ENCODE measurements around the gene DIP2C.
"Not testable (repeated sequence)": the region's sequence is repeated elsewhere in the genome, so short reads cannot be mapped to it uniquely, and the experiment has no call there.

DIP2C gene

DNA sequence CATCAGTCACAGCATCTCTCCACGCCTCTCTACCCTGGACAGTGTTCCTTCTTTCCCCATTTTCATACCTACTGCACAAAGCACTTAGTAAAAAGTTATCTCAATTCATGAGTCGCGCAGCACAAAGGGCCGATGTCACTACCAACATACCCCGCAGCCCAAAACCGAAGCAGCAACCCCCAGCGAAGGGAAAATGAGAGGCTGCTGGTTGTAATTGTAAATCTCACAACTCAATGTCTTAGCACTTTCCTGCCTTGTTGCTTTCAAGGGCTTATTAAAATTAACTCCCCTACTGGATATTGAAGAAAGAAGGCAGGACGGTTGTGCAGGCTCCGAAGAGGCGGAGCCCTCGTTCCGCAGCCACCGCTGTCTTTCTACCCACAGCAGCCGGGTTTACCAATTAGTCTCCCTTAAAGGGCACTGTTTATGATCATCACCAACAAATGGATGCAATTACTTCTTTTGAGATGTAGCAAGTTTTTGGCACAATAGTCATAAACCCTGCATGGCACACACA, 6.5 kb downstream of the DIP2C start:
- Histone ChIP-seq H3K27ac (peak overlapping the region; percentile 71 to 86), H3K36me3 (no peaks in the 10 kb centered on the region), H3K4me3 (peak overlapping the region; percentile 38 to 45), H3K9me3 (no peaks in the 10 kb centered on the region), H3K4me1 (peaks cover 0 to 74% (median 34%) of the 10 kb centered on the region in 4 donors), H3K27me3 (no peaks in the 10 kb centered on the region)
- intact Hi-C loops (cut with DNase I; ENCODE audit: low total_unique reads) = loop anchor here (10.0 kb wide), 1 partner anchor 88 kb away; no protein-coding TSS in a partner anchor
- no peak for TF ChIP-seq CTCF (IDR thresholded peaks at IDR 0.05)
- DNase-seq = no peak

GRCh38 chr10:681670-682318, 7.7 kb downstream of the DIP2C start:
- H3K27ac ChIP-seq = peak overlapping the region in 1 of 2 donors; percentile 86
- no peak overlapping the region for H3K4me3 ChIP-seq
- intact Hi-C loops (cut with DNase I; ENCODE audit: low total_unique reads) = loop anchor here (10.0 kb wide), 1 partner anchor 87 kb away; no protein-coding TSS in a partner anchor
- peaks cover 0 to 72% (median 36%) of the 10 kb centered on the region in 4 donors for H3K4me1 ChIP-seq
- no peak for TF ChIP-seq CTCF (IDR thresholded peaks at IDR 0.05)
- no peaks in the 10 kb centered on the region for H3K9me3 ChIP-seq
- no peaks in the 10 kb centered on the region for H3K27me3 ChIP-seq
- H3K36me3 ChIP-seq = no peaks in the 10 kb centered on the region
- no peak for DNase-seq

GRCh38 chr10:680745-681144, 8.7 kb downstream of the DIP2C start:
- intact Hi-C loops (cut with DNase I; ENCODE audit: low total_unique reads) = loop anchor here (10.0 kb wide), 1 partner anchor 86 kb away; no protein-coding TSS in a partner anchor
- Histone ChIP-seq H3K27ac (peak overlapping the region in 1 of 2 donors; percentile 28), H3K4me1 (peaks cover 0 to 67% (median 36%) of the 10 kb centered on the region in 4 donors), H3K4me3 (no peak overlapping the region), H3K36me3 (no peaks in the 10 kb centered on the region), H3K9me3 (no peaks in the 10 kb centered on the region), H3K27me3 (no peaks in the 10 kb centered on the region)
- no peak for DNase-seq
- no peak for TF ChIP-seq CTCF (IDR thresholded peaks at IDR 0.05)

DNA sequence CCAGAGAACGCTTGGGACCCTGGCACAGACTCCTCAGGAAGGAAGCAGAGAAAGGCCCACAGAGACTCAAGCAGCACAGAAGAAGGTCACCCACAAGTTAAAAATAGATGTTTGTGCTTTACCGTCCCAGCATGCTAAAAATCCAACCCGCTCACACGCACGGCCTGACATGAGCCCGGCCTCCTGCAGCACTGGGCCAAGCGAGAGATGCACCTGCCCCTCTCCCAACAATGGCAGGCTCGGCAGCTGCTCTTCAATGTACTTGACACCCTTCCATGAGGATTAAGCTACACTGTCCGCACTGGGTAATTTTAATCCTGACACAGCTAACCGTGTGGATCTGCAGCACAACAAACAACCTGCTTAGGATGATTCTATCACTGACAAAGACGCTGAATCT, 9.3 kb downstream of the DIP2C start:
- intact Hi-C loops (cut with DNase I; ENCODE audit: low total_unique reads) = loop anchor here (10.0 kb wide), 1 partner anchor 85 kb away; no protein-coding TSS in a partner anchor
- TF ChIP-seq CTCF (IDR thresholded peaks at IDR 0.05) = no peak
- Histone ChIP-seq H3K4me1 (peaks cover 0 to 61% (median 36%) of the 10 kb centered on the region in 4 donors), H3K9me3 (no peaks in the 10 kb centered on the region), H3K27me3 (no peaks in the 10 kb centered on the region), H3K27ac (peak overlapping the region; percentile 9 to 28), H3K4me3 (no peak overlapping the region), H3K36me3 (no peaks in the 10 kb centered on the region)
- peak in 1 of 2 donors; percentile 66 for DNase-seq

DNA sequence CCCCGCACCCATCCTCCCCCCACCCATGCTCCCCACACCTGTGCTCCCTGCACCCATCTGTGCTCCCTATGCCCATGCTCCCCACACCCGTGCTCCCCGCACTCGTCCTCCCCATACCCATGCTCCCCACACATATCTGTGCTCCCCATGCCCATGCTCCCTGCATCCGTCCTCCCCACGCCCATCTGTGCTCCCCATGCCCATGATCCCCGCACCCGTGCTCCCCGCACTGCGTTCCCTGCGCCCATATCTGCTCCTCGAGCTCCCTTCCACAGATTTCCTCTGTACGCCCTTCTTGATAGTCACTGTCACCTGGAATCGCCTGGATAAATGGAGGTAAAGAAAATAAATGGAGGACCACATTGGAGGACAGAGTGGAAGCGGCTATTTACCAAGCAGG, 9.9 kb downstream of the DIP2C start:
- H3K4me3 ChIP-seq = no peak overlapping the region
- DNase-seq = no peak
- peak overlapping the region; percentile 9 to 28 for H3K27ac ChIP-seq

GRCh38 chr10:678662-679005, 10.8 kb downstream of the DIP2C start:
- intact Hi-C loops (cut with DNase I; ENCODE audit: low total_unique reads); H3K27ac ChIP-seq; H3K27me3 ChIP-seq; H3K4me3 ChIP-seq; H3K36me3 ChIP-seq; H3K9me3 ChIP-seq; DNase-seq: not testable (repeated sequence)
- peaks cover 0 to 54% (median 30%) of the 10 kb centered on the region in 4 donors for H3K4me1 ChIP-seq

More for the DNA sequence above, 9.9 kb downstream of the DIP2C start:
- intact Hi-C loops (cut with DNase I; ENCODE audit: low total_unique reads) = no loop called here
- Histone ChIP-seq H3K36me3 (no peaks in the 10 kb centered on the region), H3K27me3 (no peaks in the 10 kb centered on the region), H3K4me1 (peaks cover 0 to 55% (median 35%) of the 10 kb centered on the region in 4 donors), H3K9me3 (no peaks in the 10 kb centered on the region)
- TF ChIP-seq CTCF (IDR thresholded peaks at IDR 0.05) = no peak
